K562 (cell line): ENCODE results near the gene GRIN2A. TPM values are rescaled to one million over a fixed set of nuclear protein-coding genes. Genes with fewer than 3 reads are reported as not detected.

Experiments
- ATAC-seq: fragments of 200-7000 bp; cut with Tn5 transposase; 3 replicates; pipeline ENCODE4 v1.9.1; 2020; ENCODE audit warnings: moderate library complexity
- BruUV-seq: library from RNA; stranded (reverse); fragments of 400-500 nt; replicated peaks from 2 replicates; lab custom pipeline; 2021; lab: Mats Ljungman, UMichigan
- CTCF ChIA-PET: fragments of 300-600 bp; formaldehyde crosslinking; extraction: SDS; loops from one replicate; lab custom pipeline; 2021; ENCODE audit warnings: low intra/inter-chr PET ratio; lab: Yijun Ruan, JAX
- POLR2A ChIA-PET: fragments of 300-600, 350-650 bp; sonication (Branson Sonifier 250); formaldehyde crosslinking; extraction: SDS; loops from one replicate; lab custom pipeline; 2021; ENCODE audit warnings: antibody characterized with exemption, inconsistent platforms; lab: Yijun Ruan, JAX
- DNase-seq, 4 experiments: peaks; one replicate each; pipeline versions ENCODE4 v3.0.0 to v3.0.0-alpha.2; 2011 to 2018; ENCODE audit warnings: low spot score in 3 of 4, mixed read lengths in 3 of 4; ENCODE audit errors: extremely low read depth in 1 of 4
- FAIRE-seq: peaks from 2 replicates; lab custom pipeline; 2011; peaks lifted over from hg19 to GRCh38; lab: Jason Lieb, UNC
- H2AFZ ChIP-seq: 2 replicates; pipeline ENCODE4 v1.6.0; 2011; ENCODE audit warnings: low read depth, low read length, control low read depth, inconsistent platforms
- H3K27ac ChIP-seq: fragments of 200-600 bp; 3 replicates; pipeline ENCODE4 v1.8.0; 2011; ENCODE audit warnings: low read depth, mild to moderate bottlenecking, control low read depth, inconsistent platforms, low read length, moderate library complexity, mixed read lengths; ENCODE audit errors: extremely low read depth
- H3K27me3 ChIP-seq, 2 experiments: fragments of 300-600 bp in 1 of 2; 2 replicates in 1 of 2; 3 replicates in 1 of 2; pipeline versions ENCODE4 v1.6.0 to v1.8.0; 2011; ENCODE audit warnings: inconsistent platforms in 2 of 2, low read length in 2 of 2, mild to moderate bottlenecking in 1 of 2, mixed read lengths in 1 of 2, moderate library complexity in 1 of 2; ENCODE audit not compliant: control insufficient read depth in 2 of 2, insufficient read depth in 2 of 2
- H3K36me3 ChIP-seq: fragments of 300-600 bp; 3 replicates; pipeline ENCODE4 v1.8.0; 2011; ENCODE audit warnings: mild to moderate bottlenecking, low read length, inconsistent platforms; ENCODE audit not compliant: control insufficient read depth, insufficient read depth
- H3K4me1 ChIP-seq, 2 experiments: fragments of 200-600 bp in 1 of 2; replicated peaks in 1 of 2; 2 replicates in 1 of 2; 3 replicates in 1 of 2; pipeline versions ENCODE4 v1.5.1 to v1.8.0; 2011; ENCODE audit warnings: inconsistent platforms in 2 of 2, low read length in 2 of 2, mild to moderate bottlenecking in 1 of 2, mixed read lengths in 1 of 2, moderate library complexity in 1 of 2; ENCODE audit not compliant: control insufficient read depth in 2 of 2, insufficient read depth in 2 of 2
- H3K4me2 ChIP-seq: 2 replicates; pipeline ENCODE4 v1.6.1; 2011; ENCODE audit warnings: low read length, control low read depth, inconsistent platforms, mixed read lengths; ENCODE audit not compliant: insufficient read depth
- H3K4me3 ChIP-seq: fragments of 200-600 bp; sonication (generic), shearing (Covaris generic); 2 replicates; pipeline ENCODE4 v1.5.1; 2016; ENCODE audit warnings: control low read depth, inconsistent platforms
- H3K79me2 ChIP-seq: fragments of 200-600 bp; 3 replicates; pipeline ENCODE4 v1.8.0; 2011; ENCODE audit warnings: low read length, inconsistent platforms; ENCODE audit not compliant: control insufficient read depth, insufficient read depth
- H3K9ac ChIP-seq, 2 experiments: 2 replicates each; pipeline versions ENCODE4 v1.6.0 to v1.6.1; 2011; ENCODE audit warnings: low read depth in 2 of 2, low read length in 2 of 2, control low read depth in 1 of 2, inconsistent platforms in 1 of 2, mild to moderate bottlenecking in 1 of 2, mixed read lengths in 1 of 2; ENCODE audit not compliant: insufficient read depth in 1 of 2
- H3K9me1 ChIP-seq: one replicate; pipeline ENCODE4 v1.6.0; 2011; ENCODE audit warnings: inconsistent platforms, mild to moderate bottlenecking, low read length, moderate library complexity; ENCODE audit not compliant: control insufficient read depth, insufficient read depth
- H3K9me3 ChIP-seq: replicated peaks from 2 replicates; pipeline ENCODE4 v1.5.1; 2011; ENCODE audit warnings: low read depth, low read length, inconsistent platforms; ENCODE audit not compliant: control insufficient read depth, insufficient read depth
- H4K20me1 ChIP-seq: replicated peaks from 2 replicates; pipeline ENCODE4 v1.6.1; 2011; ENCODE audit warnings: low read length, inconsistent platforms, mixed read lengths; ENCODE audit not compliant: control insufficient read depth, insufficient read depth
- COPS2 ChIP-seq: fragments of 450-650 bp; conservative IDR thresholded peaks from 2 replicates; pipeline ENCODE4 v1.6.1; 2016; ENCODE audit warnings: mild to moderate bottlenecking, moderate library complexity
- HSF4 ChIP-seq: fragments of 250-450 bp; sonication (Bioruptor Pico); IDR thresholded peaks from 2 replicates; pipeline ENCODE4 v2.1.2; 2022; ENCODE audit warnings: mild to moderate bottlenecking, moderate library complexity, borderline replicate concordance
- KDM2B ChIP-seq: fragments of 250-450 bp; sonication (Bioruptor Pico); IDR thresholded peaks from 2 replicates; pipeline ENCODE4 v1.8.0; 2021; ENCODE audit warnings: mild to moderate bottlenecking, moderate library complexity
- SRSF1 ChIP-seq: fragments of 200-400 bp; formaldehyde crosslinking; IDR thresholded peaks from 2 replicates; pipeline ENCODE4 v1.6.1; 2017; ENCODE audit warnings: mild to moderate bottlenecking, low read depth, low read length, moderate library complexity
- WGBS: fragments of 100-300 bp; shearing (Covaris generic); methylation state at CpG from one replicate; pipeline ENCODE4 v1.1.6; 2016; ENCODE audit warnings: low coverage, mixed read lengths; ENCODE audit not compliant: insufficient coverage; ENCODE audit errors: missing lambda C conversion rate; 5-methylcytosine and 5-hydroxymethylcytosine counted together
- in situ Hi-C: fragments of 300-500 bp; cut with MboI; formaldehyde crosslinking; loops from 4 replicates; pipeline ENCODE4 v1.15.0; 2018; ENCODE audit warnings: inconsistent platforms, mixed read lengths
- intact Hi-C: fragments of 100-400 bp; cut with micrococcal nuclease; formaldehyde crosslinking; loops from 2 replicates; pipeline ENCODE4 v1.14.2; 2022
- polyA plus RNA-seq, 8 experiments: library from polyadenylated mRNA; depleted of rRNA in 4 of 8; stranded (reverse) in 5 of 8; unstranded in 3 of 8; fragments of >200 nt; fragmentation: Nextera tagmentation in 2 of 8; fragmentation: Illumina TruSeq in 1 of 8; extraction: Ambion mirVana in 2 of 8; extraction: Trizol in 1 of 8; gene quantifications; 2 replicates each; pipeline versions ENCODE4 v1.2.1 to v1.2.3, GENCODE V29; 2011 to 2014; ENCODE audit warnings: inconsistent platforms in 1 of 8, missing spikeins in 1 of 8
- total RNA-seq, 7 experiments: library from RNA; depleted of rRNA in 6 of 7; stranded (reverse); fragments of >200 nt in 6 of 7; fragmentation: Illumina TruSeq in 2 of 7; extraction: Trizol in 2 of 7; gene quantifications; 2 replicates each; pipeline versions ENCODE4 v1.2.1 to v1.2.3, GENCODE V29; 2011 to 2021; ENCODE audit warnings: low replicate concordance in 1 of 7
- TF ChIP-seq, protein P1 (sequence below): fragments of 450-650 bp; formaldehyde crosslinking; IDR thresholded peaks from 2 replicates; pipeline ENCODE4 v1.4.0; 2020; ENCODE audit warnings: mild to moderate bottlenecking, moderate library complexity

Gene GRIN2A
- total and polyA plus RNA-seq, 9 of the 15 experiments (the other 6 are each of a cell fraction or from before 2014, with no cell fraction given), result not detected

DNA sequence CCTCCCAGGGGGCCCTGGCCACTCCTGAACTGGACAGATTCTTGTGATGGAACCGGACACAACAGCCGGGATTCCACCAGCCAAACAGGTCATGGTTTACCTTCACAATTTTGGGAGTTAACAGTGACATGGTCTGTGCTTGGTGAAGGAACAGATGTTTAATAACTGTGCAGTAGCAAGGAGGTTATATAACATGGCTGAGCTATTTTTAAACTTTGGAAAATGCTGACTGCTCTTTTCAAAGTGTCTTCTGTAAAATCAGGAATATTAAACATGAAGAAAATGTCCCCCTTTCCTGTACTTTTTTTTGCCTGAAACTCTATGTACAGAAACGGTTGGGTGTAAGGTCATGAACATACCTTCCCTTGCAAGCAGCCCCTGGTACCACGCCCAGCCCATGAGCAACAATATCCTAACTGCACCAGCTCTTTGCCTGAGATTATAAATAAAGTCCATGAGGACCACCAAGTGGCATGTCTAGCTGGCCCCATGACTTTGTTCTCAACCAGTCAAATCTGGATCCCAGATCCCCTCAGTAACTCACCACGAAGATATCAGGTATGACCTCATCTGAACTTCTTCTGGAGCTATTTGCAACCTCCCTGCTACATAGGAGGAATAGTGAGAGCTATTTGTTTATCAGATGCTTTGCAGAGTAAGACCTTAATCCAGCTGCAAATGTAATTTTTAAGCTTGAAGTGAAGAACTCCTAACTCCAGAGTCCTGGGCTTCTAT is 249.1 kb downstream of the GRIN2A start:
- no peak for FAIRE-seq
- Histone ChIP-seq H4K20me1 (no peaks in the 10 kb centered on the region), H3K9ac (no peak overlapping the region), H3K9me1 (no peaks in the 10 kb centered on the region), H3K27me3 (peaks cover 0 to 5% of the 10 kb centered on the region in 2 experiments; a peak in 2 of 5 replicates), H3K36me3 (no peaks in the 10 kb centered on the region), H3K9me3 (no peaks in the 10 kb centered on the region), H2AFZ (no peak overlapping the region), H3K4me2 (no peak overlapping the region), H3K4me1 (no peaks in the 10 kb centered on the region), H3K79me2 (no peaks in the 10 kb centered on the region), H3K4me3 (no peak overlapping the region), H3K27ac (no peak overlapping the region)
- no peak for DNase-seq
- ChIA-PET POLR2A (interaction anchor here (1.2 kb wide), 1 partner anchor 15 kb away, joined by 3 read pairs; no protein-coding TSS in a partner anchor), CTCF (no interaction called here)
- in situ Hi-C loops, result no loop called here
- no peak for ATAC-seq
- BruUV-seq, result no TSS peak
- 1% methylated on average over 5 of the region's 5 CpGs for WGBS
- intact Hi-C loops, result no loop called here
- no peak for TF ChIP-seq KDM2B (CRISPR knock-in tag)
- TF ChIP-seq, protein P1, sequence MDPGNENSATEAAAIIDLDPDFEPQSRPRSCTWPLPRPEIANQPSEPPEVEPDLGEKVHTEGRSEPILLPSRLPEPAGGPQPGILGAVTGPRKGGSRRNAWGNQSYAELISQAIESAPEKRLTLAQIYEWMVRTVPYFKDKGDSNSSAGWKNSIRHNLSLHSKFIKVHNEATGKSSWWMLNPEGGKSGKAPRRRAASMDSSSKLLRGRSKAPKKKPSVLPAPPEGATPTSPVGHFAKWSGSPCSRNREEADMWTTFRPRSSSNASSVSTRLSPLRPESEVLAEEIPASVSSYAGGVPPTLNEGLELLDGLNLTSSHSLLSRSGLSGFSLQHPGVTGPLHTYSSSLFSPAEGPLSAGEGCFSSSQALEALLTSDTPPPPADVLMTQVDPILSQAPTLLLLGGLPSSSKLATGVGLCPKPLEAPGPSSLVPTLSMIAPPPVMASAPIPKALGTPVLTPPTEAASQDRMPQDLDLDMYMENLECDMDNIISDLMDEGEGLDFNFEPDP (CRISPR knock-in tag), result no peak
- no peak for TF ChIP-seq COPS2
- no peak for TF ChIP-seq HSF4 (CRISPR knock-in tag)
- TF ChIP-seq SRSF1, result no peak
